Measurements from ENCODE around the gene MAP1B.

GRCh38 chr5:72252574-72253155 lies 145.4 kb downstream of the MAP1B start:
- TF ChIP-seq EZH2 (IDR thresholded peaks at IDR 0.05; ENCODE audit: borderline replicate concordance, low read depth, low read length) (no peak), EGR1 (conservative IDR thresholded peaks at IDR 0.05) (no peak), TFAM (CRISPR knock-in tag; conservative IDR thresholded peaks at IDR 0.05) (no peak), JUN (IDR thresholded peaks at IDR 0.05; ENCODE audit: borderline replicate concordance, low read depth, low read length) (no peak), JUN (CRISPR knock-in tag; IDR thresholded peaks at IDR 0.05; ENCODE audit: borderline replicate concordance) (no peak), FOS (IDR thresholded peaks at IDR 0.05; ENCODE audit: extremely low read depth, insufficient read length) (no peak), NFIC (IDR thresholded peaks at IDR 0.05) (no peak), ZFP36 (IDR thresholded peaks at IDR 0.05; ENCODE audit: low read depth, low read length, partially characterized antibody) (no peak), TSC22D4 (tag; IDR thresholded peaks at IDR 0.05) (no peak)
- TF ChIP-seq, protein P1, sequence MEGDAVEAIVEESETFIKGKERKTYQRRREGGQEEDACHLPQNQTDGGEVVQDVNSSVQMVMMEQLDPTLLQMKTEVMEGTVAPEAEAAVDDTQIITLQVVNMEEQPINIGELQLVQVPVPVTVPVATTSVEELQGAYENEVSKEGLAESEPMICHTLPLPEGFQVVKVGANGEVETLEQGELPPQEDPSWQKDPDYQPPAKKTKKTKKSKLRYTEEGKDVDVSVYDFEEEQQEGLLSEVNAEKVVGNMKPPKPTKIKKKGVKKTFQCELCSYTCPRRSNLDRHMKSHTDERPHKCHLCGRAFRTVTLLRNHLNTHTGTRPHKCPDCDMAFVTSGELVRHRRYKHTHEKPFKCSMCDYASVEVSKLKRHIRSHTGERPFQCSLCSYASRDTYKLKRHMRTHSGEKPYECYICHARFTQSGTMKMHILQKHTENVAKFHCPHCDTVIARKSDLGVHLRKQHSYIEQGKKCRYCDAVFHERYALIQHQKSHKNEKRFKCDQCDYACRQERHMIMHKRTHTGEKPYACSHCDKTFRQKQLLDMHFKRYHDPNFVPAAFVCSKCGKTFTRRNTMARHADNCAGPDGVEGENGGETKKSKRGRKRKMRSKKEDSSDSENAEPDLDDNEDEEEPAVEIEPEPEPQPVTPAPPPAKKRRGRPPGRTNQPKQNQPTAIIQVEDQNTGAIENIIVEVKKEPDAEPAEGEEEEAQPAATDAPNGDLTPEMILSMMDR (IDR thresholded peaks at IDR 0.05 in 2 of 3, conservative IDR thresholded peaks at IDR 0.05 in 1 of 3; ENCODE audit: insufficient read depth in 2 of 3, low read depth in 1 of 3, low read length in 3 of 3): no peak
- TF ChIP-seq, protein P2, sequence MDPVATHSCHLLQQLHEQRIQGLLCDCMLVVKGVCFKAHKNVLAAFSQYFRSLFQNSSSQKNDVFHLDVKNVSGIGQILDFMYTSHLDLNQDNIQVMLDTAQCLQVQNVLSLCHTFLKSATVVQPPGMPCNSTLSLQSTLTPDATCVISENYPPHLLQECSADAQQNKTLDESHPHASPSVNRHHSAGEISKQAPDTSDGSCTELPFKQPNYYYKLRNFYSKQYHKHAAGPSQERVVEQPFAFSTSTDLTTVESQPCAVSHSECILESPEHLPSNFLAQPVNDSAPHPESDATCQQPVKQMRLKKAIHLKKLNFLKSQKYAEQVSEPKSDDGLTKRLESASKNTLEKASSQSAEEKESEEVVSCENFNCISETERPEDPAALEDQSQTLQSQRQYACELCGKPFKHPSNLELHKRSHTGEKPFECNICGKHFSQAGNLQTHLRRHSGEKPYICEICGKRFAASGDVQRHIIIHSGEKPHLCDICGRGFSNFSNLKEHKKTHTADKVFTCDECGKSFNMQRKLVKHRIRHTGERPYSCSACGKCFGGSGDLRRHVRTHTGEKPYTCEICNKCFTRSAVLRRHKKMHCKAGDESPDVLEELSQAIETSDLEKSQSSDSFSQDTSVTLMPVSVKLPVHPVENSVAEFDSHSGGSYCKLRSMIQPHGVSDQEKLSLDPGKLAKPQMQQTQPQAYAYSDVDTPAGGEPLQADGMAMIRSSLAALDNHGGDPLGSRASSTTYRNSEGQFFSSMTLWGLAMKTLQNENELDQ (CRISPR knock-in tag; IDR thresholded peaks at IDR 0.05; ENCODE audit: borderline replicate concordance): no peak

Data from K562 (cell line).